PC-9 (cell line): ENCODE measurements around the gene CLK4. TPM values are rescaled to one million over a fixed set of nuclear protein-coding genes. Genes with fewer than 3 reads are reported as not detected.

Experiments used
- Bru-seq: library from RNA; stranded (reverse); fragments of 400-500 nt; gene quantifications from one replicate; lab custom pipeline; 2021; lab: Mats Ljungman, UMichigan
- BruChase-seq, 2 experiments: library from RNA; stranded (reverse); fragments of 400-500 nt; gene quantifications; one replicate each; lab custom pipeline; 2021; lab: Mats Ljungman, UMichigan
- BruUV-seq: library from RNA; stranded (reverse); fragments of 400-500 nt; replicated peaks from 2 replicates; lab custom pipeline; 2021; lab: Mats Ljungman, UMichigan
- CTCF ChIA-PET: fragments of 300-600 bp; sonication (Branson Sonifier 250); formaldehyde crosslinking; loops from one replicate; lab custom pipeline; 2022; ENCODE audit warnings: antibody characterized with exemption; lab: Charles Lee
- POLR2A ChIA-PET: fragments of 300-600 bp; sonication (Branson Sonifier 250); formaldehyde crosslinking; loops from one replicate; lab custom pipeline; 2022; ENCODE audit warnings: antibody characterized with exemption; ENCODE audit not compliant: unreplicated experiment; lab: Charles Lee
- DNase-seq, 2 experiments: peaks; one replicate each; pipeline versions ENCODE4 v3.0.0 to v3.0.0-alpha.2; 2015 to 2022; ENCODE audit warnings: mixed read lengths in 1 of 2
- H2AFZ ChIP-seq: fragments of 200-600 bp; sonication (generic); 2 replicates; pipeline ENCODE4 v1.8.1; 2017; ENCODE audit warnings: antibody characterized with exemption
- H3F3A ChIP-seq: fragments of 200-600 bp; sonication (generic); 2 replicates; pipeline ENCODE4 v1.8.1; 2017; ENCODE audit warnings: antibody characterized with exemption, mild to moderate bottlenecking, low read depth; ENCODE audit not compliant: insufficient read depth
- H3K27ac ChIP-seq: fragments of 200-600 bp; sonication (generic); 2 replicates; pipeline ENCODE4 v1.6.1; 2016; ENCODE audit warnings: mixed run types
- H3K27me3 ChIP-seq: fragments of 200-600 bp; sonication (generic); 2 replicates; pipeline ENCODE4 v1.6.1; 2016; ENCODE audit warnings: low read depth, mixed run types; ENCODE audit not compliant: insufficient read depth
- H3K36me3 ChIP-seq: fragments of 200-600 bp; sonication (generic); 2 replicates; pipeline ENCODE4 v1.6.1; 2016; ENCODE audit warnings: low read depth, mixed run types
- H3K4me1 ChIP-seq: fragments of 200-600 bp; sonication (generic); replicated peaks from 2 replicates; pipeline ENCODE4 v1.6.1; 2016; ENCODE audit warnings: mixed run types; ENCODE audit not compliant: insufficient read depth
- H3K4me2 ChIP-seq: fragments of 200-600 bp; sonication (generic); 2 replicates; pipeline ENCODE4 v1.6.1; 2017; ENCODE audit warnings: mixed run types
- H3K4me3 ChIP-seq: fragments of 200-600 bp; sonication (generic); 2 replicates; pipeline ENCODE4 v1.6.1; 2016; ENCODE audit warnings: mixed run types
- H3K79me2 ChIP-seq: fragments of 200-600 bp; sonication (generic); 2 replicates; pipeline ENCODE4 v1.6.1; 2017; ENCODE audit warnings: low read depth, mixed run types
- H3K9me2 ChIP-seq: fragments of 200-600 bp; sonication (generic); 2 replicates; pipeline ENCODE4 v1.8.1; 2017; ENCODE audit warnings: mild to moderate bottlenecking; ENCODE audit not compliant: insufficient read depth
- H3K9me3 ChIP-seq: fragments of 200-600 bp; sonication (generic); 2 replicates; pipeline ENCODE4 v1.8.1; 2016; ENCODE audit warnings: low read depth; ENCODE audit not compliant: insufficient read depth
- H4K20me1 ChIP-seq: fragments of 200-600 bp; sonication (generic); 2 replicates; pipeline ENCODE4 v1.8.1; 2017; ENCODE audit not compliant: insufficient read depth
- CTCF ChIP-seq: fragments of 200-600 bp; sonication (generic); conservative IDR thresholded peaks from 2 replicates; pipeline ENCODE4 v1.6.1; 2017; ENCODE audit warnings: mixed run types, antibody characterized with exemption, mild to moderate bottlenecking, moderate library complexity
- EZH2 ChIP-seq: fragments of 200-600 bp; sonication (generic); IDR thresholded peaks from 2 replicates; pipeline ENCODE4 v1.8.0; 2017; ENCODE audit warnings: antibody characterized with exemption, low read depth
- intact Hi-C: fragments of 100-400 bp; cut with micrococcal nuclease; formaldehyde crosslinking; loops from one replicate; pipeline ENCODE4 v1.10.0; 2022; ENCODE audit not compliant: unreplicated experiment
- long read RNA-seq: library from polyadenylated mRNA; stranded (forward); transcript quantifications from one replicate; pipeline ENCODE4 v2.0.0, GENCODE V29; 2022
- total RNA-seq: library from RNA; stranded (reverse); gene quantifications from 2 replicates; pipeline ENCODE4 v1.2.3, GENCODE V29; 2021

CLK4 gene
- 25.0 and 29.7 TPM in 2 replicates for total RNA-seq
- percentile 92 among the genes with signal in this experiment for Bru-seq, nascent RNA
- percentile 92 among the genes with signal in this experiment for BruChase-seq, experiment 1, labeled RNA remaining after a 2-hour chase
- percentile 83 among the genes with signal in this experiment for BruChase-seq, experiment 2, labeled RNA remaining after a 6-hour chase
- long read RNA-seq, transcript CLK4-201 (13 exons, 2,568 nt), result major isoform, 15 of 37 reads
- long read RNA-seq, partial matches to known transcripts, result 1 of 37 reads
- long read RNA-seq, other reads (novel, unspliced or antisense), result 19 of 37 reads

DNA sequence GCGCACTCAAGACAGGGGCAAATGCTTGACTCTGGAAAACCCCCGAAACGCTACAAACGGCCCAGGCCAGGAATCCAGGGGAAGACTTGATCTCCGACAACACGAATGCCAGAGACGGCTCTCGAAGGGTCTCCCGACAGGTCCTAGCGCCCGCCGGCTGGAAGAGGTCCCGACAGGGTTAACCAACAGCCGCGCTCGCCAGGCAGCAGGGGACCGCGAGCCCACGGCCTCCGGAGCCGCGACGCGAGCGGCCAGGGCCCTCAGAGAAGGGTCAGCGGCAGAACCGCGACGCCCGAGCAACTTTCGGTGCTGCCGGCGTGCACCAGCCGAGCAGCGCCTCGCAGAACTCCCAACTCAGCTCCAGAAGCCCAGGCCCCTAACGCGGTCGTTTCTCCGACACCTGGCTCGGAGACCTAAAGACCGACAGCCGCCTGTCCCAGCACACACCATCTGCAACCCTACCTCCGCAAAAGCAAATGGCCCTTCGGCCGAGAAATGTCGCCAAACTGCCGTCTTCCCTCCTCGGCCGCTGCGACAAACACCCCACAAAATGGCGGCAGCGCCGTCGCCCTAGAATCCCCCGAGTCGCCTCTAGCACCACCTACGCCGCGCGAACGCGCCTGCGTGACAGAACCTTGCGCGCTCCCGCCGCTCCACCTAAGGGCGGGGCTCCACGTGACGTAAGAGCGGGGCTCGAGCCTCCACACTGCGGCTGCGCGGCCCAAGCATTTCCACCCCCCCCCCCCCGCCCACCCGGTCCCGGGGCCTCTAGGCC lies at the start of gene CLK4:
CLK4 (minus strand) TSS at position 567 of the 775 bp plus-strand sequence. CDS start 3,634 bp downstream, outside the sequence.
- Histone ChIP-seq H3K4me2 (peak within 1 kb of the TSS; percentile 98), H3K36me3 (peaks cover 20% of the 10 kb centered on the region), H3K27me3 (no peaks in the 10 kb centered on the region), H3K27ac (peak within 1 kb of the TSS; percentile 60), H3K4me1 (peaks cover 41% of the 10 kb centered on the region), H3F3A (peaks cover 22% of the 10 kb centered on the region), H3K9me3 (peaks cover 3% of the 10 kb centered on the region; the same call in 1 of the 2 replicates), H3K79me2 (peaks cover 39% of the 10 kb centered on the region), H4K20me1 (no peaks in the 10 kb centered on the region; the same call in 1 of the 2 replicates), H3K9me2 (no peaks in the 10 kb centered on the region), H3K4me3 (peak within 1 kb of the TSS; percentile 85), H2AFZ (peak within 1 kb of the TSS; percentile 99)
- peak; percentile 77 to 95 for DNase-seq
- intact Hi-C loops, result loop anchor here (1.0 to 10.0 kb wide), 4 partner anchors 48 to 392 kb away; partner anchors contain the start of genes PHYKPL and ZNF354A
- CTCF ChIA-PET, result no interaction called here
- POLR2A ChIA-PET, result interaction anchor here (0.6 to 0.7 kb wide), 3 partner anchors 8 to 411 kb away, joined by 3 to 7 read pairs (median 4); no protein-coding TSS in a partner anchor
- TSS peak; percentile 62 for BruUV-seq
- TF ChIP-seq EZH2, result no peak
- TF ChIP-seq CTCF, result no peak

GRCh38 chr5:178675922-178676321 lies 49.1 kb upstream of the CLK4 start:
- Histone ChIP-seq H3K79me2 (no peaks in the 10 kb centered on the region), H3K27me3 (peaks cover 7% of the 10 kb centered on the region; the same call in 1 of the 2 replicates), H3K4me1 (no peaks in the 10 kb centered on the region), H3K27ac (no peak overlapping the region), H3K4me2 (no peak overlapping the region), H2AFZ (no peak overlapping the region), H3K9me3 (no peaks in the 10 kb centered on the region), H4K20me1 (no peaks in the 10 kb centered on the region), H3K9me2 (no peaks in the 10 kb centered on the region), H3F3A (no peaks in the 10 kb centered on the region), H3K4me3 (no peak overlapping the region), H3K36me3 (no peaks in the 10 kb centered on the region)
- no TSS peak for BruUV-seq
- DNase-seq, result no peak
- intact Hi-C loops, result loop anchor here (2.0 kb wide), 1 partner anchor 49 kb away; the partner anchor contains the start of gene CLK4
- TF ChIP-seq CTCF (no peak), EZH2 (no peak)
- CTCF ChIA-PET, result no interaction called here
- POLR2A ChIA-PET, result no interaction called here

DNA sequence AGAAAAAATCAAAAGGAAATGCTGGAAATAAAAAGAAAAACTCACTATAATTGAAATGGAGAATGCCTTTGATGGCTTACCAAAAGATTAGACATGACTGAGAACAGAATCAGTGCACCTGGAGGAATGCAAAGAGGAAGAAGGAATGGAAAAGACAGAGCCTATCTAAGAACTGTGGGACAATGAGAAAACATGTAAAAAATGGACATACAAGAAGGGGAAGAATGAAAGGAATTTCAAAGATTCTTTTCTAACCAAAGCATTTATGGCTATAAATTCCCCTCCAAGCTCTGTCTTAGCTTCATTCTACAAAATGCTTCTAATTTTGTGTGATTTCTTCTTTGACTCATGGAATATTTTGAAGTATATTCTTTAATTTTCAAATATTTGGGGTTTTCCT lies 47.5 kb upstream of the CLK4 start:
- H3K4me3 ChIP-seq, result no peak overlapping the region
- H2AFZ ChIP-seq, result no peak overlapping the region
- H3K4me1 ChIP-seq, result no peaks in the 10 kb centered on the region
- H3K9me3 ChIP-seq, result no peaks in the 10 kb centered on the region
- no peak overlapping the region for H3K27ac ChIP-seq
- BruUV-seq, result no TSS peak
- no peaks in the 10 kb centered on the region for H3K36me3 ChIP-seq
- no peaks in the 10 kb centered on the region for H3K79me2 ChIP-seq
- no peaks in the 10 kb centered on the region for H3K9me2 ChIP-seq
- H4K20me1 ChIP-seq, result no peaks in the 10 kb centered on the region
- DNase-seq, result no peak
- peaks cover 20% of the 10 kb centered on the region for H3K27me3 ChIP-seq
- ChIA-PET POLR2A (interaction anchor here (0.6 kb wide), 1 partner anchor 1658 kb away, joined by 3 read pairs; no protein-coding TSS in a partner anchor), CTCF (no interaction called here)
- H3F3A ChIP-seq, result no peaks in the 10 kb centered on the region
- intact Hi-C loops, result loop anchor here (2.0 kb wide), 1 partner anchor 48 kb away; the partner anchor contains the start of gene CLK4
- TF ChIP-seq CTCF, result no peak
- TF ChIP-seq EZH2, result no peak
- H3K4me2 ChIP-seq, result no peak overlapping the region
